Lung microvascular endothelial cell (primary cell): ENCODE results near the gene ABCC3. TPM values are rescaled to one million over a fixed set of nuclear protein-coding genes. Genes with fewer than 3 reads are reported as not detected.
"Not testable (repeated sequence)": the region's sequence is repeated elsewhere in the genome, so short reads cannot be mapped to it uniquely, and the experiment has no call there.

ENCODE experiments used
- DNase-seq, 2 donors: peaks; one replicate each; pipeline versions ENCODE4 v3.0.0 to v3.0.0-alpha.2; 2010; ENCODE audit warnings: low read depth in 2 of 2
- total RNA-seq: library from RNA; depleted of rRNA; stranded (reverse); fragments of >200 nt; gene quantifications from 2 replicates; pipeline ENCODE4 v1.2.1, GENCODE V29; 2014

Gene ABCC3
- total RNA-seq, 1 donor from 2014 or later: 0.40 TPM

- no peak for DNase-seq
These were observed 30.2 kb downstream of the ABCC3 start for GRCh38 chr17:50664788-50665458.

GRCh38 chr17:50665838-50666237, 31.2 kb downstream of the ABCC3 start:
- no peak for DNase-seq

GRCh38 chr17:50666316-50666715, 31.6 kb downstream of the ABCC3 start:
- no peak for DNase-seq

GRCh38 chr17:50667259-50668024, 32.8 kb downstream of the ABCC3 start:
- DNase-seq: no peak

GRCh38 chr17:50668025-50668837, 33.5 kb downstream of the ABCC3 start:
- peak; percentile 43 to 57 for DNase-seq

GRCh38 chr17:50668838-50669581, 34.3 kb downstream of the ABCC3 start:
- no peak for DNase-seq

- no peak for DNase-seq
These were observed 37.4 kb downstream of the ABCC3 start for GRCh38 chr17:50672071-50672470.

GRCh38 chr17:50672831-50673551, 38.3 kb downstream of the ABCC3 start:
- DNase-seq: no peak

GRCh38 chr17:50675190-50675589, 40.5 kb downstream of the ABCC3 start:
- DNase-seq: no peak

GRCh38 chr17:50675627-50676026, 40.9 kb downstream of the ABCC3 start:
- DNase-seq: no peak

- no peak for DNase-seq
These were observed 41.6 kb downstream of the ABCC3 start for GRCh38 chr17:50676065-50676975.

GRCh38 chr17:50677851-50678375, 43.2 kb downstream of the ABCC3 start:
- no peak for DNase-seq

GRCh38 chr17:50679008-50679544, 44.4 kb downstream of the ABCC3 start:
- DNase-seq: no peak

GRCh38 chr17:50680126-50680525, 45.4 kb downstream of the ABCC3 start:
- DNase-seq: no peak

- not testable (repeated sequence) for DNase-seq
These were observed 46.0 kb downstream of the ABCC3 start for GRCh38 chr17:50680543-50681262.

GRCh38 chr17:50681263-50682200, 46.9 kb downstream of the ABCC3 start:
- DNase-seq: peak; percentile 82 to 87

- no peak for DNase-seq
These were observed 47.8 kb downstream of the ABCC3 start for GRCh38 chr17:50682441-50682840.
